Measurements from ENCODE around the gene CNTN4.

The CNTN4 gene

DNA sequence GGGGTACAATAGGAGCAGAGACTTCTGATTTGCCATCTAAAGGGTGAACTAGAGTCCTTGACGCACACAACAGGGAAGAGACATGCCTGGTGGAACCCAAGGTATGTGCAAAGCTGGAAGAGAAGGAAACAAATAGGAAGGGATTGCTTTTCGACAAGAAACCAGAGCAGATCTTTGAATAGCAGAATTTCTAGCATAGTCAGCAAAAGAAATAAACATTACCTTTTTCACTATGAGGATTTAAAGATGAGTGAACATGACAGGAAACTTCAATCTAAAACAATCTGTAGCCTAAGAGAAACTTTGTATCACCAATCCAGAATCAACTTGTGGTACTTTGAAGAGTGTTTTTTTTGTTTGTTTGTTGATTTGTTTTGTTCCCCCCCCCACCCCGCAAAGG lies 1006.6 kb downstream of the CNTN4 start:
- Mint-ChIP-seq H3K4me1 (peaks cover 14% of the 10 kb centered on the region), H3K9me3 (no peaks in the 10 kb centered on the region), H3K27me3 (peaks cover 3% of the 10 kb centered on the region), H3K36me3 (ENCODE audit: low read depth) (no peaks in the 10 kb centered on the region), H3K4me3 (no peak overlapping the region), H3K27ac (no peak overlapping the region)
- no peak for DNase-seq
- ATAC-seq = no peak

DNA sequence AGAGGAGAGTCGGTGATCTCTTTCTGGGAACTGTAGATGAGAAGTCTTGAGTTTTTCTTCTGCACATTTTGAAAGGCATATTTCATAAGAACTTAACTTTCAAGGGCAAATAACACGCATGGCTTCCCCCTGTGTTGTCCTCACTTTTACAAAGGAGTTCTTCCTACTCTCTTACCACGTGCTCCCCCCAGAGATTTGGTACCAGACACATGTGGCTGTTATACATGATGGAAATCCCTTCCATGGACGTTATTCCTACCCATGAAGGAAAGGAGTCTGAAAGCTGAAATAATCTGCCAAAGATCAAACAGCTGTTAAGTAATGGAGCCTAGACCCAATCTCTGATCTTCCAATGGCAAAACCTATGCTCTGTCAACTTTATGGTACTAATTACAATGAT lies 1007.1 kb downstream of the CNTN4 start:
- H3K27ac Mint-ChIP-seq = no peak overlapping the region
- peaks cover 19% of the 10 kb centered on the region for H3K4me1 Mint-ChIP-seq
- no peak overlapping the region for H3K4me3 Mint-ChIP-seq
- H3K9me3 Mint-ChIP-seq = no peaks in the 10 kb centered on the region
- peaks cover 3% of the 10 kb centered on the region for H3K27me3 Mint-ChIP-seq
- no peaks in the 10 kb centered on the region for H3K36me3 Mint-ChIP-seq (ENCODE audit: low read depth)
- DNase-seq = no peak
- ATAC-seq = no peak

GRCh38 chr3:3107181-3107580 lies 1008.5 kb downstream of the CNTN4 start:
- ATAC-seq (no peak), DNase-seq (no peak)
- Mint-ChIP-seq H3K36me3 (ENCODE audit: low read depth) (no peaks in the 10 kb centered on the region), H3K4me3 (no peak overlapping the region), H3K27ac (no peak overlapping the region), H3K27me3 (peaks cover 3% of the 10 kb centered on the region), H3K9me3 (no peaks in the 10 kb centered on the region), H3K4me1 (peaks cover 18% of the 10 kb centered on the region)
